HepG2 (cell line): Measurements from ENCODE around the gene MEF2D. TPM values are rescaled to one million over a fixed set of nuclear protein-coding genes. Genes with fewer than 3 reads are reported as not detected.

Experiments used
- CEBPG ChIP-seq: IDR thresholded peaks from 2 replicates; pipeline ENCODE4 v1.6.1; 2016
- JUN ChIP-seq: sonication (generic); formaldehyde crosslinking; IDR thresholded peaks from 2 replicates; pipeline ENCODE4 v1.4.0; 2020; ENCODE audit warnings: mild to moderate bottlenecking, missing genetic modification reagents
- MAFF ChIP-seq: IDR thresholded peaks from 2 replicates; pipeline ENCODE4 v1.6.1; 2011; ENCODE audit warnings: low read depth, low read length, improper control_type of control experiment
- MIXL1 ChIP-seq: IDR thresholded peaks from 2 replicates; pipeline ENCODE4 v1.6.1; 2016
- NR2C2 ChIP-seq: sonication (generic); formaldehyde crosslinking; IDR thresholded peaks from 2 replicates; pipeline ENCODE4 v1.4.0; 2020; ENCODE audit warnings: missing genetic modification reagents, mild to moderate bottlenecking, moderate library complexity, borderline replicate concordance
- ZFP41 ChIP-seq: sonication (generic); formaldehyde crosslinking; IDR thresholded peaks from 2 replicates; pipeline ENCODE4 v1.4.0; 2020; ENCODE audit warnings: mild to moderate bottlenecking, missing genetic modification reagents, borderline replicate concordance
- ZNF552 ChIP-seq: sonication (generic); formaldehyde crosslinking; IDR thresholded peaks from 2 replicates; pipeline ENCODE4 v1.9.0; 2022; ENCODE audit warnings: missing genetic modification reagents, mild to moderate bottlenecking, borderline replicate concordance
- ZNF670 ChIP-seq: sonication (generic); formaldehyde crosslinking; IDR thresholded peaks from 2 replicates; pipeline ENCODE4 v1.8.0; 2022; ENCODE audit warnings: mild to moderate bottlenecking, missing genetic modification reagents, borderline replicate concordance
- ZNF75D ChIP-seq: sonication (generic); formaldehyde crosslinking; IDR thresholded peaks from 2 replicates; pipeline ENCODE4 v1.8.1; 2023; ENCODE audit warnings: missing genetic modification reagents, mild to moderate bottlenecking, borderline replicate concordance
- polyA plus RNA-seq, 8 experiments: library from polyadenylated mRNA; depleted of rRNA in 3 of 8; stranded (reverse) in 7 of 8; unstranded in 1 of 8; fragments of >200 nt; fragmentation: Illumina TruSeq in 4 of 8; extraction: Trizol in 4 of 8; gene quantifications; 2 replicates each; pipeline versions ENCODE4 v1.2.1 to v1.2.3, GENCODE V29; 2011 to 2016; ENCODE audit warnings: low read depth in 4 of 8, missing spikeins in 1 of 8, mixed read lengths in 1 of 8; ENCODE audit not compliant: insufficient read depth in 1 of 8
- total RNA-seq, 5 experiments: library from RNA; depleted of rRNA; stranded (reverse); fragments of >200 nt; fragmentation: Illumina TruSeq; extraction: Trizol; gene quantifications; 2 replicates each; pipeline ENCODE4 v1.2.3, GENCODE V29; 2016; ENCODE audit warnings: low read depth in 1 of 5
- TF ChIP-seq, protein P1 (sequence below): sonication (generic); formaldehyde crosslinking; IDR thresholded peaks from 2 replicates; pipeline ENCODE4 v1.4.0; 2020; ENCODE audit warnings: missing genetic modification reagents, borderline replicate concordance
- TF ChIP-seq, protein P2 (sequence below): sonication (generic); formaldehyde crosslinking; IDR thresholded peaks from 2 replicates; pipeline ENCODE4 v1.5.0; 2020; ENCODE audit warnings: missing genetic modification reagents
- TF ChIP-seq, protein P3 (sequence below): sonication (generic); formaldehyde crosslinking; IDR thresholded peaks from 2 replicates; pipeline ENCODE4 v1.4.0; 2020; ENCODE audit warnings: mild to moderate bottlenecking, low read depth, missing genetic modification reagents
- TF ChIP-seq, protein P4 (sequence below): fragments of 450-650 bp; IDR thresholded peaks from 2 replicates; pipeline ENCODE4 v1.6.1; 2017
- TF ChIP-seq, protein P5 (sequence below): sonication (generic); formaldehyde crosslinking; IDR thresholded peaks from 2 replicates; pipeline ENCODE4 v1.8.0; 2023; ENCODE audit warnings: mild to moderate bottlenecking, missing genetic modification reagents

MEF2D gene
- total and polyA plus RNA-seq, 2 of the 13 experiments (the other 11 are each of a cell fraction or from before 2014, with no cell fraction given): 1.6 to 3.9 TPM

DNA sequence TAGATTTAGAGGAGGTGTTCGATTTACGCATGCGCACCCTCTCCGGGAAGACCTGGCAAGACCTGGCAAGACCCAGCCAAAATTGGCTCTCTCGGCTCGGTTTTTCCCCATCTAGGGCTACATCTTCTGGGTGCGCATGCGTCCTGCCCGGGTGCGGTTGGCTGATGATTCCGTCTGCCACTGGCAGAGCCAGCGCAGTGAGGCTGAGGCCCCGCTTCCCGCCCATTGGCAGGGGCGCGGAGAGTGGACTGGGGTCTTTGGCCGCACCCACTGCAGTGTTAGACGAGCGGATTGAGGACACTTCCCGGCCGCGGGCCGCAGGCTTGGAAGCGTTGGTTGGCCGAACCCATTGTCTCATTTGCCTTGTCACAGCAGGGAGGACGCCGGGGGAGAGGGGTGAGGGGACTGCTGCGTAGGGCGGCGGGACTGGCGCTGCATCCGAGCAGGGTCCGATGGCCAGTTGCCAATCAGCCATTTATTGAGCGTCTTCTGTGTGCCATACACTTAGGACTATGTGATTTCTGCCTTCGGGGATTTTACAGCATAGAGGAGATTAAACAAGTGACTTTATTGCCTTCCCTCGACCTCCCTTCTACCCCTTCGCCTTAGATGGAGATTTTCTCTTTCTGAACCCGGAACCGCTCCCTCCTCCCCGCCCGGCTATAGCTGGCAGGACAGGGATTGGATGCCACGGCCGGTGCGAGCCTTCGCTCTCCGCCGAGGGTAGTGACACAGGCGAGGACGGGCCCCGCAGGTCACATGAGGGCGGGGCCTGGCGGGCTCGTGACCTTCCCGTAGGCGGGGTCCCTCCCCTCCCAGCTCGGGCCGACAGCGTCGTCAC lies 43.7 kb downstream of the MEF2D start (continued):
- TF ChIP-seq, protein P1, sequence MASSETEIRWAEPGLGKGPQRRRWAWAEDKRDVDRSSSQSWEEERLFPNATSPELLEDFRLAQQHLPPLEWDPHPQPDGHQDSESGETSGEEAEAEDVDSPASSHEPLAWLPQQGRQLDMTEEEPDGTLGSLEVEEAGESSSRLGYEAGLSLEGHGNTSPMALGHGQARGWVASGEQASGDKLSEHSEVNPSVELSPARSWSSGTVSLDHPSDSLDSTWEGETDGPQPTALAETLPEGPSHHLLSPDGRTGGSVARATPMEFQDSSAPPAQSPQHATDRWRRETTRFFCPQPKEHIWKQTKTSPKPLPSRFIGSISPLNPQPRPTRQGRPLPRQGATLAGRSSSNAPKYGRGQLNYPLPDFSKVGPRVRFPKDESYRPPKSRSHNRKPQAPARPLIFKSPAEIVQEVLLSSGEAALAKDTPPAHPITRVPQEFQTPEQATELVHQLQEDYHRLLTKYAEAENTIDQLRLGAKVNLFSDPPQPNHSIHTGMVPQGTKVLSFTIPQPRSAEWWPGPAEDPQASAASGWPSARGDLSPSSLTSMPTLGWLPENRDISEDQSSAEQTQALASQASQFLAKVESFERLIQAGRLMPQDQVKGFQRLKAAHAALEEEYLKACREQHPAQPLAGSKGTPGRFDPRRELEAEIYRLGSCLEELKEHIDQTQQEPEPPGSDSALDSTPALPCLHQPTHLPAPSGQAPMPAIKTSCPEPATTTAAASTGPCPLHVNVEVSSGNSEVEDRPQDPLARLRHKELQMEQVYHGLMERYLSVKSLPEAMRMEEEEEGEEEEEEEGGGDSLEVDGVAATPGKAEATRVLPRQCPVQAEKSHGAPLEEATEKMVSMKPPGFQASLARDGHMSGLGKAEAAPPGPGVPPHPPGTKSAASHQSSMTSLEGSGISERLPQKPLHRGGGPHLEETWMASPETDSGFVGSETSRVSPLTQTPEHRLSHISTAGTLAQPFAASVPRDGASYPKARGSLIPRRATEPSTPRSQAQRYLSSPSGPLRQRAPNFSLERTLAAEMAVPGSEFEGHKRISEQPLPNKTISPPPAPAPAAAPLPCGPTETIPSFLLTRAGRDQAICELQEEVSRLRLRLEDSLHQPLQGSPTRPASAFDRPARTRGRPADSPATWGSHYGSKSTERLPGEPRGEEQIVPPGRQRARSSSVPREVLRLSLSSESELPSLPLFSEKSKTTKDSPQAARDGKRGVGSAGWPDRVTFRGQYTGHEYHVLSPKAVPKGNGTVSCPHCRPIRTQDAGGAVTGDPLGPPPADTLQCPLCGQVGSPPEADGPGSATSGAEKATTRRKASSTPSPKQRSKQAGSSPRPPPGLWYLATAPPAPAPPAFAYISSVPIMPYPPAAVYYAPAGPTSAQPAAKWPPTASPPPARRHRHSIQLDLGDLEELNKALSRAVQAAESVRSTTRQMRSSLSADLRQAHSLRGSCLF (CRISPR knock-in tag): no peak
- TF ChIP-seq, protein P2, sequence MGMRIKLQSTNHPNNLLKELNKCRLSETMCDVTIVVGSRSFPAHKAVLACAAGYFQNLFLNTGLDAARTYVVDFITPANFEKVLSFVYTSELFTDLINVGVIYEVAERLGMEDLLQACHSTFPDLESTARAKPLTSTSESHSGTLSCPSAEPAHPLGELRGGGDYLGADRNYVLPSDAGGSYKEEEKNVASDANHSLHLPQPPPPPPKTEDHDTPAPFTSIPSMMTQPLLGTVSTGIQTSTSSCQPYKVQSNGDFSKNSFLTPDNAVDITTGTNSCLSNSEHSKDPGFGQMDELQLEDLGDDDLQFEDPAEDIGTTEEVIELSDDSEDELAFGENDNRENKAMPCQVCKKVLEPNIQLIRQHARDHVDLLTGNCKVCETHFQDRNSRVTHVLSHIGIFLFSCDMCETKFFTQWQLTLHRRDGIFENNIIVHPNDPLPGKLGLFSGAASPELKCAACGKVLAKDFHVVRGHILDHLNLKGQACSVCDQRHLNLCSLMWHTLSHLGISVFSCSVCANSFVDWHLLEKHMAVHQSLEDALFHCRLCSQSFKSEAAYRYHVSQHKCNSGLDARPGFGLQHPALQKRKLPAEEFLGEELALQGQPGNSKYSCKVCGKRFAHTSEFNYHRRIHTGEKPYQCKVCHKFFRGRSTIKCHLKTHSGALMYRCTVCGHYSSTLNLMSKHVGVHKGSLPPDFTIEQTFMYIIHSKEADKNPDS: no peak
- TF ChIP-seq JUN (CRISPR knock-in tag): no peak; the same call in 1 of the 2 replicates
- TF ChIP-seq MIXL1 (CRISPR knock-in tag): no peak; the same call in 1 of the 2 replicates
- TF ChIP-seq CEBPG (CRISPR knock-in tag): no peak
- TF ChIP-seq ZNF75D (CRISPR knock-in tag): no peak
- TF ChIP-seq, protein P3, sequence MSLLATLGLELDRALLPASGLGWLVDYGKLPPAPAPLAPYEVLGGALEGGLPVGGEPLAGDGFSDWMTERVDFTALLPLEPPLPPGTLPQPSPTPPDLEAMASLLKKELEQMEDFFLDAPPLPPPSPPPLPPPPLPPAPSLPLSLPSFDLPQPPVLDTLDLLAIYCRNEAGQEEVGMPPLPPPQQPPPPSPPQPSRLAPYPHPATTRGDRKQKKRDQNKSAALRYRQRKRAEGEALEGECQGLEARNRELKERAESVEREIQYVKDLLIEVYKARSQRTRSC (CRISPR knock-in tag): no peak
- TF ChIP-seq, protein P4, sequence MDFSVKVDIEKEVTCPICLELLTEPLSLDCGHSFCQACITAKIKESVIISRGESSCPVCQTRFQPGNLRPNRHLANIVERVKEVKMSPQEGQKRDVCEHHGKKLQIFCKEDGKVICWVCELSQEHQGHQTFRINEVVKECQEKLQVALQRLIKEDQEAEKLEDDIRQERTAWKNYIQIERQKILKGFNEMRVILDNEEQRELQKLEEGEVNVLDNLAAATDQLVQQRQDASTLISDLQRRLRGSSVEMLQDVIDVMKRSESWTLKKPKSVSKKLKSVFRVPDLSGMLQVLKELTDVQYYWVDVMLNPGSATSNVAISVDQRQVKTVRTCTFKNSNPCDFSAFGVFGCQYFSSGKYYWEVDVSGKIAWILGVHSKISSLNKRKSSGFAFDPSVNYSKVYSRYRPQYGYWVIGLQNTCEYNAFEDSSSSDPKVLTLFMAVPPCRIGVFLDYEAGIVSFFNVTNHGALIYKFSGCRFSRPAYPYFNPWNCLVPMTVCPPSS: no peak
- TF ChIP-seq ZFP41 (CRISPR knock-in tag): no peak
- peak; percentile 95 for TF ChIP-seq NR2C2 (CRISPR knock-in tag)
- TF ChIP-seq, protein P5, sequence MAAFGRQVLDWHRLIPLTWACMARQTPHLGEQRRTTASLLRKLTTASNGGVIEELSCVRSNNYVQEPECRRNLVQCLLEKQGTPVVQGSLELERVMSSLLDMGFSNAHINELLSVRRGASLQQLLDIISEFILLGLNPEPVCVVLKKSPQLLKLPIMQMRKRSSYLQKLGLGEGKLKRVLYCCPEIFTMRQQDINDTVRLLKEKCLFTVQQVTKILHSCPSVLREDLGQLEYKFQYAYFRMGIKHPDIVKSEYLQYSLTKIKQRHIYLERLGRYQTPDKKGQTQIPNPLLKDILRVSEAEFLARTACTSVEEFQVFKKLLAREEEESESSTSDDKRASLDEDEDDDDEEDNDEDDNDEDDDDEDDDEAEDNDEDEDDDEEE (CRISPR knock-in tag): peak; percentile 86; the same call in 1 of the 2 replicates
- no peak for TF ChIP-seq ZNF670 (CRISPR knock-in tag)
- no peak; the same call in none of the 2 replicates for TF ChIP-seq ZNF552 (CRISPR knock-in tag)
- no peak for TF ChIP-seq MAFF
